CD4-positive, alpha-beta T cell treated with Interleukin-10 for 1 hour (primary cell): ENCODE data around the gene FNBP1.

ENCODE experiments used
- DNase-seq: peaks from one replicate; pipeline ENCODE4 v3.0.0-alpha.2; 2020

The FNBP1 gene

DNA sequence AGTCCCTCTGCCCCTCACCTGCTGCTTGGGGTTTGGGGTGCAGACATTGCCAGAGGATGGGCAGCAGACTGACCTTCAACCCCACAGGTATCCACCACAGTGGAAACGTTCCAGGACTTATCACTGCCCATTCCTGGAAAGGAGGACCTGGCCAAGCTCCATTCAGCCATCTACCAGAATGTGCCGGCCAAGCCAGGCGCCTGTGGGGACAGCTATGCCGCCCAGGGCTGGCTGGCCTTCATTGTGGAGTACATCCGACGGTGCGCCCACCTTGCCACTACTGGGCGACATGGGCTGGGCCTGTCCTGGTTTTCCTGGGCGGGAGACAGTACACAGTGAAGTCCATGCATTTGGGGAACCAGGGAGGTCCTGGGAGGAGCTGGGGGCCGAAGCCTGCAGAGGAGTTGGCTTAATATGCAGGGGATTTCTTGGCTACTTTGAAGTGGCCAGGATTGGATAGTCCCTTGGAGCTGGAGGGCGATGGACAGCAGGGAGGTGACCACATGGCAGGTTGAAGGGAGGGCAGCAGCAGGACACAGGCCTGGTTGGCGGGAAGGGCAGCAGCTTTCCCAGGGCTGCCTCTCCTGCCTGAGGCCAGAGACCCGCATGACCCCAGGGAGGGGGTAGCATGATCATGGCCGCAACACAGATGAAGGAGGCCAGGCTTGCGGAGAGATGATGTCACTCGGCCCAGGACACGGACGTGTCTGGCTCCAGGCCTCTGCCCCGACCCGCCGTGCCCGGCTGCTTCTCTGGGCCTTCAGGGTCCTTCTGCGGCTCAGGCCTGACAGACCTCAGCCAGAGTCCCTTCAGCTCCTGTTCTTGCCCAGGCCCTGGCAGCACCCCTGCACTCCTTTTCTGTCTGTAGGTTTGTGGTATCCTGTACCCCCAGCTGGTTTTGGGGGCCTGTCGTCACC, 173.1 kb downstream of the FNBP1 start:
- no peak for DNase-seq

DNA sequence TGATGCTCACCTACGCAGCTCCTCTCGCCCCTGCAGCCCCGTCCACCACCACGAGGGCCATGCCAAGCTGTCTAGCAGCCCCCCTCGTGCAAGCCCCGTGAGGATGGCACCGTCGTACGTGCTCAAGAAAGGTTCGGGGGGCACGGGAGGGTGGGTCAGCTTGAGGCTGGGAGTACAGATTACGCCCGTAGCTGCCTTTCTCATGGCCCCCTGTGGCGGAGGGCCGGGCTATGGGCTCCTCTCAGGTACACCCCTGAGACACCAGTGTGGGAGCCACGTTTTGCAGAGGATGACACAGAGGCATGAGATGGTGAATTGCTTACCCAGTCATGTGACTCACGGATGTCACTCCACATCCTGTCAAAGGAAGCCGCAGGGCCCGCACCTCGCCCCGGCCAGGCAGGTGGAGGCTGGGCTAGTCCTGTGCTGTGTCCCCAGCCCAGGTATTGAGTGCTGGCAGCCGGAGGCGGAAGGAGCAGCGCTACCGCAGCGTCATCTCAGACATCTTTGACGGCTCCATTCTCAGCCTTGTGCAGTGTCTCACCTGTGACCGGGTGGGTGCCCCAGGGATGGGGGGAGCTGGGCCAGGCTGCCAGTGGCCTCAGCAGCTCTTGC, 174.0 kb downstream of the FNBP1 start:
- peak; percentile 93 for DNase-seq

DNA sequence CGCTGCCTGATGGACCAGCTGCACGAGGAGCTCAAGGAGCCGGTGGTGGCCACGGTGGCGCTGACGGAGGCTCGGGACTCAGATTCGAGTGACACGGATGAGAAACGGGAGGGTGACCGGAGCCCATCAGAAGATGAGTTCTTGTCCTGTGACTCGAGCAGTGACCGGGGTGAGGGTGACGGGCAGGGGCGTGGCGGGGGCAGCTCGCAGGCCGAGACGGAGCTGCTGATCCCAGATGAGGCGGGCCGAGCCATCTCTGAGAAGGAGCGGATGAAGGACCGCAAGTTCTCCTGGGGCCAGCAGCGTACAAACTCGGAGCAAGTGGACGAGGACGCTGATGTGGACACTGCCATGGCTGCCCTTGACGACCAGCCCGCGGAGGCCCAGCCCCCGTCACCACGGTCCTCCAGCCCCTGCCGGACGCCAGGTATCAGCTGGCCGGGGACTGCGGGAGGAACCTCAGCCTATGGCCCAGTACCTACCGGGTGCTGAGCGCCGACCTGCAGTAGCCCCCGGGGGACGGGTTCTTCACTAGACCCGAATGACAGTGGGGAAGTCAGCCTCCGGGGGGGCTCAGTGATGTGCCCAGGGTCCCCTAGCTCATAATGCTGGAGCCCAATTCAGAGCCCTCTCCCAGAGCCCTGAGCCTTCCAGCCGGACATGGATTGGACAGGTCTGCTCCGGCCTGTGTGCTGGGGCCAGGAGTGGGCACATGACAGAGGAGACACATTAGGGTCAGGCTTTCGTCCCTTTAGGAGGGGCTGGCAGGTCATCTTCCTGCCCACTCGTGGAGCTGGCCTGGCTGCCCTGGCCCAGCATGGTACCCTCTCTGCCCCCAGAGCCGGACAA, 174.7 kb downstream of the FNBP1 start:
- no peak for DNase-seq

DNA sequence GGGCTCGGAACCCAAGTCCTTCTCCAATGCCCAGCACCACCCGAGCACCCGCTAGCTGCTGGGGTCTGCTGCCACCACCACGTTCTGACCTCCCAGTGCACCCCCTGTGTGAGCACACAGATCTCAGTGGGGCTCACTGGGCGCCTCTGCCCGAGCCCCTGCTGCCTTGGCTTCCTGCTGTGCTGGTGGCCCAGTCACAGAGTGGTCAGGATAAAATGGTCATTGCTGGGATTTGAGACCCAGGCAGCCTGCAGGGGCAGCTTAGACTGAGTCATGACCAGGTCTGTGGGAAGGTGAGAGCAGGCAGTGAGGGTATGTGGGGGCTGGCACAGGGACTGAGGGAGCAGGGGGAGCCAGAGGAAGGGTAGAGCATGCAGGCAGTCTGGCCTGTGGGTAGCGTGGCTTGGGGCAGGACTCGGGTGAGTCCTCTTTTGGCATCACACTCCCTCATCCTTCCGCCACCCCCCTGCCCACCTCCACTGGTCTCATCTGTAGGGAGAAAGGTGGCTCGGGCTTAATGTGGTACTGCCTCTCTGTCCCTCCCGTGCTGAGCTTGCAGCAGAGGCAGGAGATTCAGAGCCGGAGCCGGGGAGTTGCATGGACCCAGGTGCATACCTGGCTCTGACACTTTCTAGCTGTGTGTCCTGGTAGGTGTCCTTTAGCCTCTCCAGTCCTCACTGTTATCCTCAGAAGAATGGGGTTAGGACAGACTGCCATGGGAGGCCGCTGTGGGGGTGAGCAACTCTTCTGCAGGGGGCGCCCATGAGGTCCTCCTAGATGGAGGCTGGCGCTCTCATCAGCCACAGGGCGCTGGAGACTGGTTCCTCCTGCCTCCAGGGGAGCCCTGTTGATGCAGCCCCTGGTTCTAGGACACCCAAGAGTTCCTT, 175.6 kb downstream of the FNBP1 start:
- no peak for DNase-seq

DNA sequence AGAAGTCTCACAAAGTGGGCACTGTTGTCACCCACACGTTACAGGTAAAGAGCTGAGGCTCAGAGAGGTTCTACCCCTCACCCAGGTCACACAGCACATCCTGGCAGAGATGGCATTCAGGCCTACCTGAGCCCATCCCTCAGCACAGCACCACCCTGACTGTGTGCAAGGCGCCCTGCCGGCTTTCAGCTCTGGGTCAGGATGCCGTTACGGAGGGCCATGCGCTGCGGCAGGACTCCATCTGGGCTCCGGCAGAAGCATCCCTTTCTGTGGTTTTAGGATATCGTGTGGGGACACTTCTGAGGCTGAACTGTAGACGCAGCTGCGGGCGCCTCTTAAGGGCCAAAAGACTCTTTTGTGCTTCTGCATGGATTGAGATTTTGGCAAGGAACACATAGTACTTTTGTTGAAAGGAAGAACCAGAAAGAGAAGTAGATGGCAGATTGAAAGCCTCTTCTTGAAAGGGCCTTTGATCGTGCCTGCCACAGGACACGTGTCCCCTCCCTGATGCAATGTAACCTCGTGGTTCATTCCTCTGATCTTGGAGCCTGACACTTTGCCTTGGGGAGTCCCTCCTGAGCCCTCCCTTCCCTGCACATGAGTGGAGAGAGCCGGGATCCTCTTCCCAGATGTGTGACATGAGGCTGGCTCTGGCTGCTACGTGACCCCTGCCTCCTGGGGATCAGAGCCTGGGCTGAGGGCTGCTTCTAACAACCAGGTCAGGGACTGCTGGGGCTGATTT, 176.4 kb downstream of the FNBP1 start:
- DNase-seq, result peak; percentile 62

DNA sequence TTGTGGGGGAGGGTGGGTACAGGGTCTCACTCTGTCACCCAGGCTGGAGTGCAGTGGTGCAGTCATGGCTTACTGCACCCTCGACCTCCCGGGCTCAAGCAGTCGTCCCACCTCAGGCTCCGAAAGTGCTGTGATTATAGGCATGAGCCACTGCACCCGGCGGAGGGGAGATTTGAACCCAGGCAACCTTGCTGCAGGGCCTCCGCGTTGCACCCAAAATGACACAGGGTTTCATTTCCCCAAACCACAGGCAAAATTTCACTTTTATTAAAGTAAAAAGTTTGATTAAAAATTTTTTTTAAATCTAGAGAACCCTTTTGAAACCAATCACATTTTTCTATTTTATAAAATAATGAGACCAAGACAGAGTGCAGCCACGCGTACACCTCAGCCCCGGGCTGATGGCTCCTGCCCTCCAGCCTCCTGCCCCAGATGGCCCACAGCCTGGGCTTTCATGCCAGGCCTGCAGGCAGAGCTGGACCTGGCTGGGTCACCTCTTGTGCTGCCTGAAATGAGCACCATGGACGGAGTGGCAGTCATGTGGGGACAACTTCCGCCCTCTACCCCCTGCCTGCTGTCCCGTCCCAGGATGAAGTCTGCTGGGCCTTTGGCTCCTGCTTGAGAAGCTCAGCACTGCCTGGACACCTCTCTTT, 177.2 kb downstream of the FNBP1 start:
- no peak for DNase-seq

DNA sequence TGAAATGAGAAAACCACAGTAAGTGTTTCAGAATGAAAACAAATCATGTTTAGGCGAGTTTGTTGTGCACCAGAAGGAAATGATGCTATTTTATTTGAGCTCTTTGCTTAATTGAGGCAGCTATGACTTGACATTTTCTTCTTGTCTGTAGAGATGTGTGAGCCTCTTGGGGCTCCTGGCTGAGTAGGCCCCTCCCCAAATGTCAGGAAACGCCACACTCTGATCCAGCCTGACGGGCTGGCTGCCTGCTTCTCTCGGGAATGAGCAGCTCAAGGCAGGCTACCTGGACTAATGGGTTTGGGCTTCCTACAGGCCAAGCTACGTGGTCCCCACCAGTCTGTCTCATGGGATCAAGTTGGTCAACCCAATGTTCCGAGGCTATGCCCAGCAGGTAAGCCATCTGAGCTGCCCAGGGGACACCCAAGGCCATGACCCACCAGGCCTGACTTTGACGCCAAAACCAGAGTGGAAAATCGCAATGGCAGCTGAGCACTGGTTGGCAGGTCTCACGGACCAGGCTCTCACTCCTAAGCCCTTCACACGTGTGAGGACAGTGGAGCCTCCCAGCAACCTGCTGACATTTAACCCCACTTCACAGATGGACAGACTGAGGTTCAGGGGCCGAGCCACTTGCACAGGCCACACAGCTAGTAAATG, 177.9 kb downstream of the FNBP1 start:
- no peak for DNase-seq

DNA sequence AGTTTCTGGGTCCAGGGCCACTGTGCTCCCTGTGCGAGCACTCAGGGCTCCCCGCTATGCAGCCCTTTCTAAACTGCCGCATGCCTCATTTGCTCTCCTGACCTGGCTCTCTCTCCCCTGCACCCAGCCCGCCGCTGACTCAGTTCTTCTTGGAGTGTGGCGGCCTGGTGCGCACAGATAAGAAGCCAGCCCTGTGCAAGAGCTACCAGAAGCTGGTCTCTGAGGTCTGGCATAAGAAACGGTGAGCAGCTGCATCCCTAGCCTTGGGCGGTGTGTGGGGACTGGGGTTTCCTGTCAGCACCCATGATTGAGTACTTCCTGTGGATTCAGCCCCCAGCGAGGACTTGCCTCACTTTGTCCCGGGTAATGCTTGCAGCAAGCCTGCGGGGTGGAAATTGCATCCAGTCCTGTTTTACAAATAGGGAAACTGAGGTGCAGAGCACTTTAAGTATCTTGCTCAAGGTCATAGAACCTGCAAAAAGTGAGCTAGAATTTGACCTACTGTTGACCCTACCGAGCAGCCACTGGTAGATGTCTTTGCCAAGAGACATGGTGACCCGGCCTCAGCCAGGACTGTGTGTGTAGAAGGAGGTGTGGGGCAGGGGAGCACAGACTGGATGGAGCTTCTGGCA, 179.8 kb downstream of the FNBP1 start:
- peak; percentile 72 for DNase-seq

DNA sequence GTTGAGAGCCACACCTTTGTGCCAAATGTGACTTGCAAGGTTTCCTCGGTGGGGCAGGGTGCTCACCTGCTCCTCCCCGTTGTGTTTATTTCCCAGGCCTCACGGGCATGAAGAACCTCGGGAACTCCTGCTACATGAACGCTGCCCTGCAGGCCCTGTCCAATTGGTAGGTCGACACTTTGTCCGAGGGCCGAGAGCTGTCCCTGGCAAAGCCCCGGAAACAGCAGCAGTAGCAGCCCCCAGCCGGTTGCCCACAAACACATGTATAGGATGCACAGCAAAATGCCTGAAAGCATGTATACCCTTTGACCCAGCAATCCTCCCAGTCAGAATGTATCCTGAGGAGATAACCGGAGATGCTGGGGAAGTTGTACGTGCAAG, 181.6 kb downstream of the FNBP1 start:
- DNase-seq, result no peak

DNA sequence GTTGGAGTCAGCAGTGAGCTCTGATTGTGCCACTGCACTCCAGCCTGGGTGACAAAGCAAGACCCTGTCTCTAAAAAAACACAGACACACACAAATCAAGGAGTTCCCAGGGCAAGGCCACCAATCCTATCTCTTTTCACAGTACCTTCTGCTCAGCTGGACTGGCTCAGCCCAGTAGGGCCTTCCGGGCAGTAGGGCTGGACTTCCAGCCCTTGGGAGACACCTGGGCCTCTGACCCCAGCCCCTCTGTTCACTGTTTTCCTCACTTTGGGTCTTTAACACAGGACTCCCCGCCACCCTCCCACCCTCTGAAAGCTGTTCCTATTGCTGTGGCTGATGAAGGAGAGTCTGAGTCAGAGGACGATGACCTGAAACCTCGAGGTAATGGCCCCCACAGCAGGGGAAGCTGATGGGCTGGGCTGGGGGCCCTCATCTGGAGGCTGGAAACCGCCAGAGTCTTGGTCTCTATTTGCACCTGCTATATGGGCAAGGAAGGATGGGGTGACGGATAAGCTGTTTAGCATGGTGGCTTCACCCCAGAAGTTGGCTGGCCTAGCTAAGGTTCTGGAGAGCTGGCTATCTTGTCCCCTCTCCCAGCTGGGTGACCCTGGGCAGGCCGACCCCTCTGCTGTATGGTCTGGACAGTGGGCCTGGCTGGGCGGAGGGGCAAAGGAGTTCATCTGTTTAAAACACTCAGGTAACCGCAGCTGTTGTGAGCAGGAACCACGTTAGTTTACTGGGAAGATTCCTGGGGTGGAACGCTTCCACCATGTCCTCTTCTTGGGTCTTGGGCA, 182.1 kb downstream of the FNBP1 start:
- no peak for DNase-seq

DNA sequence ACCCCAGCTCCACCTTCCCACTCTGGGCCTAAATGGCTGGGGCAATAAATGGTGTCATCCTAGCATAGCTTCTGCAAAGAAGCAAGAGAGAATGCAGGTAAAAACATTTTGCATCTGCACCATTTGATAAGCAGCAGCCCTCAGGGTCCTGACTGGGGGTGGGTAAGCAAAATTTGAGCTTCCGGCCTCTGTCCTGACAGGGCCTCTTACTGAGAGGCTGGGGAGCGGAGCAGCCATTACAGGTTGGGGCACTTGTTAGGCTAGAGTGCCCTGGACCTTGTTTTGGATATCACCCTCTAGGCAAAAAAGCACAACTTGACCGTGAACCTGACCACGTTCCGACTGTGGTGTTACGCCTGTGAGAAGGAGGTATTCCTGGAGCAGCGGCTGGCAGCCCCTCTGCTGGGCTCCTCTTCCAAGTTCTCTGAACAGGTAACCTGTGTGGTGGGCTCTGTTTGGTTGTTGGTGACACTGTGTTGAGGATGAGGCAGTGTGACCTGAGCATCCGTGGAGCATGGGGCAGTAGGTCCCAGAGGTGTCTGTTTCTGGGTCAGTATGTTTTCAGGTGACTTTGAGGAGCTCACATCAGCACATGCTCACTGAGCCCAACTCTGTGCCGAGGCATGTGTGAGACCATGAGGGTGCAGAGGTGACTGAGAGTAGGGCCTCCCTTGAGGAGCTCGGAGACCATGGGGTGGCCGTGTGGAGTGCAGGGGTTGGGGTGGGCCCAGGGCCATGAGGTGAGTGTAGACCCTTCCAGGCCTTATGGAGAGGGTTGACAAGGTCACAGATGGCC, 184.6 kb downstream of the FNBP1 start:
- DNase-seq, result no peak

DNA sequence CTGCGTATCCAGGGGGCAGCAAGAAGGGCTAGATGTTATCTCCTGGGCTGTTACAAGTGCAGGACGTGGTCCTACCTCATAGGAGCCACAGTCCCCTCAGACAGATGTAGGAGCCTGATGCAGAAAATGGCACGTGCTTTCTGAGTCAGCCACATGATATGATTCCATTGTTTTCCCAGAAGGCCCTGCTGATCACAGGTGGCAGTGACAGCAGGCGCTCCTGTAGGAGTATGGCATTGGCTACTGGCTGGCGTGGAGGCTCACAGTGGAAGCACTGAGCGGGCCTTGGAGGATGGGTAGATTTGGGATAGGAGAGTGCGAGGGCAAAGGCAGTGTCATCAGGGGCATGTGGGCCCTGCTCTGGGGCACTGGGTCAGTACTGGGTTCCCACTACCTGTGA, 185.8 kb downstream of the FNBP1 start:
- no peak for DNase-seq

DNA sequence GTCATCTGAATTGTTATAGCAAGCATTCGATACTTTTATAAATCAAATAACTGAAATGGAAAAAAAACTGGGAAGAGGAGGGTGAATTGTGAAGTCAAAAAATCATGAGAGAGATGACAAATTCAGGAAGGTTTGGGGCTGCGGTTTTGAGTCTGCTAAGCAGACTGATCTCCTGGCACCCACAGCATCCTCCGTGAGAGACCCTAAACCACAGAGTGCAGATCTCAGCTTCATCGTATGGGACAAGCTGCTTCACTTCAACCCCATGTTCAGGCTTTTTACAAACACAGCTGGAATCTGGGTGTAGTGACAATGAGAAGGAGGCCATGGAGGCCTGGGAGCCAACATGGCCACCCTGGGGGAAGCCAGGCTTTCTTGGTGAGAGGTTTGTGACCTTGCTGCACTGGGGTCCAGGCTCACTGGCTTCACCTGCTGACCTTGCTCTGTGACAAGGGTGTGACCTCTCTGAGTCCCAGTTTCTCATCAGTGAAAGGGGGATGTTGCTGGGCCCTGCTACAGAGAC, 188.3 kb downstream of the FNBP1 start:
- no peak for DNase-seq

DNA sequence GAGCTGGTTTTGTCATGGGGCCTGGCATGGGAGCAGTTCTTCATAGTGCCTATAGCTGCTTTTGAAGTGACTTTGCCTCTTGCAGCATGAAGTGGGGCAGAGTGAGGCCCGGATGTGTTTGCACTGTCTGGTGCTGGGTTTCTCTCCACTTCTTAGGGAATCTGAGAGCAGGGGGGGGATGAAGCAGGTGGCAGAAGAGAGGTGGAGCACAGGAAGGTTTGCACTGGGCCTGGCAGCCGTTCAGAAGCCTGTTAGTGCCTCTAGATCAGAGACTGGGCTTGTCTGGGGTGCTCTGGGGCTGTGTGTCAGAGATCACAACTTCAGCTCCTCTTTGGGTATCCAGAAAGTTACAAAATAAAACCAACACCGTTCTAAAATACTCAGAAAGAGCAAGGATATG, 189.4 kb downstream of the FNBP1 start:
- no peak for DNase-seq

DNA sequence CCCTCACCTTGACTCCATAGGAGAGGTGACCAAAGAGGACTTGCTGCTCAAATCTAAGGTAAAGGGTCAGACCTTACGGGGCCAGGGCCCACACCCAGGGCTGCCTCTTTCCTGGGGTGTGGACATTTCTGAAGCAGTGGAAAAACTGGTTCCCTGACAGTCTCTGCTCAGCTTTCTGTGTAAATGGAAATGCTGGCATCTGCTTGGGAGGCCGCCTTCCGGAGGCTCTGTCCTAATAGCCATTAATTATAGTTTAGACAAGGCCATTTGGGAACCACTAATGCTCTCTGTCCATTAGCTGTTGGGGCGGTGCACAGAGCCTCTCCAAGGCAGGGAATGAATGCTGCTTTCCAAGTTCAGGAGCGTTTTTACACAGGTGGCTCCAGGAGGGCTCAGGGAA, 190.4 kb downstream of the FNBP1 start:
- DNase-seq, result no peak

DNA sequence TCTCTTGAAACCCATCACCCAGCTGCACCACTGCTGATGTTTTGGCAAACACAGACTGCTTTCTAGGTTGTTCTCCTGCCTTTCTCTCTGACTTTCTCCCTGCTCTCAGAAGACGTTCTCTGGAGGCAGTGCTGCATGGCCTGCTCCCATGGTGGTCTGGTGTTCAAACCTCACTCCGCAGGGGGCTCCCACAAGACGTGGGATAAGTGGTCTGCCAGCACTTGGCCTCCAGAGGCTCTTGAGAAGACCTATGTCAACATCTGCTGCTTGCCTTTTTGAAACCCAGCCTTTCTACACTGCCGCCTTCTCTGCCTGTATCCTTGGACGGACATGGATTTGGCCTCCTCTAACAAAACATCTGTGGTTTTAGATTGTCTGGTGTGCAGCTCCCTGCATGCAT, 191.2 kb downstream of the FNBP1 start:
- no peak for DNase-seq

DNA sequence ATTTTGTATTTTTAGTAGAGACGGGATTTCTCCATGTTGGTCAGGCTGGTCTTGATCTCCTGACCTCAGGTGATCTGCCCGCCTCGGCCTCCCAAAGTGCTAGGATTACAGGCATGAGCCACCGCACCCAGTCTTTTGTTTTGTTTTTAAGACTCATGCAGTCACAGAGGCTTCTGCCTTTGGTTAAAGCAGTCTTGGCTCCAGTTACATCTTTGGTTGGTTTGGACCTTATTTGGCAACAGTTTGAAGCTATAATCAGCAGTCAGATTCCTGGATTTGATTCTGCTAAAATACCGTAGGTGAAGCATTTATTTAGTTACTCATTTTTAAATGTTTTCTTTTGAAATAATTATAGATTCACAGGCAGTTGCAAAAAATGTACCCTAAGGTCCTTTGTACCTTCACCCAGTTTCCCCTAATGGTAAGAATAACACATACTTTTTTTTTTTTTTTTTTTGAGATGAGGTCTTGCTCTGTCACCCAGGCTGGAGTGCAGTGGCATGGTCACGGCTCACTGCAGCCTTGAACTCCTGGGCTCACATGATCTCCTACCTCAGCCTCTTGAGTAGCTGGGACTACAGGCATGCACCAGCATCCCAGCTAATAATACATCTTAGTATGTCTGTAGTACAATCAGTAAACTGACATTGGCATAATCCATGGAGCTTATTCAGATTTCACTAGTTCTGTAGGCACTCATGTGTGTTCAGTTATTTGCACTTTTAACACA, 192.0 kb downstream of the FNBP1 start:
- no peak for DNase-seq

DNA sequence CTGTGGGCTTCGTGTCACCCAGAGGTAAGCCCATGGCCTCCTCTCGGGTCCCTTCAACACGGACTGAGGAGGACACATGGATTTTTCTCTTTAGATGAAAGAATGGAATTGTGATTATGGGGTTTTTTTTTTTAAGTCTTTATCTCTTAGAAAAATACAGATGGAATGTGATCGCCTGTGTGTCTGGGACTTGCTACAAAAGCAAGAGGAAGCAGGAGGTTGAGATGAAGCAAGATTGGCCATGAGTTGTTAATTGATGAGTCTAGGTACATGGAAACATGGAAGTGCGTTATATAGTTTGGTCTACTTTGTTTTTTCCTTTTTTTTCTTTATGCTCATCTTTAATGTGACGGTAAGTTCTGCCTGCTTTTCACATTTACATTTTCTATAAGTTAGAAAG, 193.1 kb downstream of the FNBP1 start:
- no peak for DNase-seq
